Measurements from ENCODE around the gene MYOT.
"Not testable (repeated sequence)": the region's sequence is repeated elsewhere in the genome, so short reads cannot be mapped to it uniquely, and the experiment has no call there.

Gene MYOT, protein sequence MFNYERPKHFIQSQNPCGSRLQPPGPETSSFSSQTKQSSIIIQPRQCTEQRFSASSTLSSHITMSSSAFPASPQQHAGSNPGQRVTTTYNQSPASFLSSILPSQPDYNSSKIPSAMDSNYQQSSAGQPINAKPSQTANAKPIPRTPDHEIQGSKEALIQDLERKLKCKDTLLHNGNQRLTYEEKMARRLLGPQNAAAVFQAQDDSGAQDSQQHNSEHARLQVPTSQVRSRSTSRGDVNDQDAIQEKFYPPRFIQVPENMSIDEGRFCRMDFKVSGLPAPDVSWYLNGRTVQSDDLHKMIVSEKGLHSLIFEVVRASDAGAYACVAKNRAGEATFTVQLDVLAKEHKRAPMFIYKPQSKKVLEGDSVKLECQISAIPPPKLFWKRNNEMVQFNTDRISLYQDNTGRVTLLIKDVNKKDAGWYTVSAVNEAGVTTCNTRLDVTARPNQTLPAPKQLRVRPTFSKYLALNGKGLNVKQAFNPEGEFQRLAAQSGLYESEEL
- 0 reads per million in 4 donors for total RNA-seq

DNA sequence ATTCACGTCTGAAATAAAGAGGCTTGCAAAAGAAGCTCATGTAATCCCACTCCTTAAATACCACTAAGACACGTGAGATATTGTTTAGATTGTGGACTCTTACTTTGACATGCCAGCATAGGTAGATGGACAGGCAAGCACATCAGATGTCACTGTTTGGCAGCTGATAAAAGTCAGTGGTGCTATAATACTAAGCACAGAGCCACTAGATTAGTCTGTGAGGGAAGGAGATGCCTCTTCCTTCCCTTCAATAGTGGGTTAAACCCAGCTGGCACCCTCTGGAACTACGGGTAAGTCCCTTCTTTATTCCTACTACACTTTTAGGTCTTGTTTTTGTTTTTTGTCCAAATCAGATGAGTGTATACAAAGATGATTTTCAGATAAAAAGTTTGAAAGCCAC is at the start of gene MYOT:
Gene MYOT (plus strand): TSS at position 197 of the 400 bp plus-strand sequence. CDS start 2,792 bp downstream, outside the sequence.
- DNase-seq = no peak

DNA sequence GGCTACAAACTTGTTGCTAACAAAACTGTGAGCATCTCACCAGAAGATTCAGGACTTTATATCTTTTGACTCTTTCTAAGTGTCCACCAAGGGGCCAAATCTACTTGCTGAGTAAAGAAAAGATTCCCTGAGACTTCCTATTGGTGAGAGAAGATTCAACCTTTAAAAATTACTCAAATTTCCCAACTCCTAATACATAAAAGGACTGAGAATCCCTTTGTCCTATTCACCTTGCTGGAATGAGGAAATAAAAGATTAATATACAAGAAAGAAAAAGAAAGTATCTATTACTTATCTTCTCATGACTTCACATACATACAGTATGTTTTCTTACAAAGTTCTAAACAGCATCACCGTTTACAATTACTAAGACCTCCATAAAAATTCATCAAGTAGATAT is 47.9 kb upstream of the MYOT start:
- no peak for DNase-seq

DNA sequence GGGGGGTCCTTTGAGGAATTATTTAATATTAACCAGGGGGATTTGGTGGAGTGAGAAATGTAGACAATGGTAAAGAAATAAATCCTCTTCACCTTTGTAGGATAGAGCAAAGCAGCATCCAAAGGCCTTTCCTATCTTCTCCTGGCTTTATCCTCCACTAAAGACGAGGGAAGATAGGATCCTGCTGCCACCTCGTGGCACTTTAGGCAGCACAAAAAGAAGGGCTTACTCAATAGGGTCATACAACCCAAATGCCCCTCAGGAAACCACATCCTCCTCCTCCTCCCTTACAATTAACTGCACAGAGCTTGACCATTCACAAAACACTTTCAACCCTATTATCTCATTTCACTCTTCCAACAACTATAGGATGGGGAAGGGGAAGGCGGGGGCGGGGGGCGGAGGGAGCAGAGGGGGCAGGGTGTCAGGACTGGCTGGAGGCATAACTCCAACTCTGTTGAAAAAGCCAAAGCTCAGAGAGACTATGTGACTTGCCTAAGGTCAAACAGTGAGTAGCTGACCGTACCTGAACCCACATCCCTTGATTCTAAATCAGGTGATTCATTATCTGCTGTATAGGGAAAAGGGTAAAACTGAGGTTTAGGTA is 45.4 kb upstream of the MYOT start:
- no peak for DNase-seq

DNA sequence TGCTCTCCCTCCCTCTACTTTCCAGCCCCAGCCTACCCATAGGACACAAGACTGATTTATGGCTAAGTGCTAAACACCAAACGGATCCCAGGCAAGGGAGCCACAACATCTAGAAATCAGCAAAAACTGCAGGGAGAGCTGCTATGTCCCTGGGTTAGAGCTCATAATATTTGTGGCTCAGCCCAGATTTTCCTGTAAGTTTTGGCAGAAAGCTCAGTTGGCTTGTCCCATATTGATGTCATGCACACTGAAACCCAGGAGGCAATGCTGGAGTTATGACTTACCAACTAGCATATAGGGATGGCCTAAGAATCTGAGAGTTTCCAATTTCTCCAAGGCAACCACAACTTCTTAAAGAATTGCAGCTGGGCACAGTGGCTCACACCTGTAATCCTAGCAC is 44.7 kb upstream of the MYOT start:
- no peak for DNase-seq

DNA sequence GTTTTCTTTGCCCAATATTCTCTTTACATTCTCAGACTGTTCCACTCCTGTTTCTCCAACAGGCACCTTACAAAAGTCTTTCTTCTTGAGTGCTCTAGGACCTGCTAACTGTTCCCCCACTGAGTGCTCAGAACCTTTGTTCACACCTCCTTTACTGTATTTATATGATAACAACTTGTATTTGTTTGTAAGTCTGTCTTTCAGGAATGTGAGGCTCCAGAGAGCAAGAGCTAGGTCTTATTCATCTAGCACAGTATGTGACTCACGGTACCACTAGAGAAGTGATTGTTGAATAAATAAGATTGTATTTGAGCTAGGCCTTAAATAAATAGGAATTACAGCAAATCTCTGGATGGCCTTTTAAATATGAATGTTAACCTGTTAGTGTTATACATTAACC is 42.5 kb upstream of the MYOT start:
- DNase-seq = no peak

DNA sequence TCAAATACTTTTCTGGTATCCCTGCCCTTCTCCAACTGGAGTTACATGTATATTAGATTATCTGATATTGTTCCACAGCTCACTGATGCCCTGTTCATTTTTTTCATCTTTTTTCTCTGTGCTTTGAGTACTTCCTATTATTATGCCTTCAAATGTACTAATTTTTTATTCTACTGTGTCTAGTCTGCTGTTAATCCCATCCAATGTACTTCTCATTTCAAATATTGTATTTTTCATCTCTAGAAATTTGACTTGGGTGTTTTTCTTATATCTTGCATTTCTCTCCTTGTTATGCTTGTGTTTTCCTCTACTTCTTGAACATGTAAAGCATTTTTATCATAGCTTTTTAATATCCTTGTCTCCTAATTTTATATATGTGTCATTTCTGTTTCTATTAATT is 41.6 kb upstream of the MYOT start:
- DNase-seq = no peak

DNA sequence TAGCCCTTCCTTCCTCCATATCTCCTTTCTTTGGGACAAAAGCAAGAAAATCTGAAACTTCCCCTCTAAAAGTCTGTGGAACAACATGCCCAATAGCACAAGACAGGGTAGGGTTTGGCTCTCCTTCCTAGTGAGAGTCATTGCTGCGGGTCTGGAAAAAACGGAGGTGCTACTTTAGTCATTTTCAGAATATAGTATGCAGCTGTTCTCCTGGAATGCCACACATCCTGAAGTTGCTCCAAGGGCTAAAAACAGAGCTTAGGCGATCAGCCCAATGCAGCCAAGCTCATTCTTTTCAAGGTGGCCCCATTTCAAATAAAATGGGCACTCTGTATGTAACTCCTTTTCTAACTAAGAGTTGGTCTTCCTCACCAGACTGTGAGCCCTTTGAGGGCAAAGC is 39.5 kb upstream of the MYOT start:
- no peak for DNase-seq

DNA sequence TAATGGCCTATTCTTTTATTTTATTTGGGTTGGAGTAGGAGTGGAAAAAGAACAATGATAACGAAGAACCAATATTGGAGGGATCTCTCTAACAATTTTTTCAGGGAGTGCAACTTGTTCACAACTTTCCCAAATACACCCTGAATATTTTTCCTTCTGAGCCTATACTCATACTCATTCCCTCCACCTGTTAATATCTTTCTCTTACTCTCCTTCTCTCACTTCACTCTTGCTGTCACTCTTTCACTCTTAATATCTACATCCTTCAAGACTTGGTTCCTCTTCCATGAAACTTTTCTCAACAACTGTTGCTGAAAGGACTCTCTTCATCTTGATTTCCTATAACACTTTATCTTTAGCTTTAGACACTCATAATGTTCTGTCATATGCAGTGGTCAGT is 39.0 kb upstream of the MYOT start:
- no peak for DNase-seq

DNA sequence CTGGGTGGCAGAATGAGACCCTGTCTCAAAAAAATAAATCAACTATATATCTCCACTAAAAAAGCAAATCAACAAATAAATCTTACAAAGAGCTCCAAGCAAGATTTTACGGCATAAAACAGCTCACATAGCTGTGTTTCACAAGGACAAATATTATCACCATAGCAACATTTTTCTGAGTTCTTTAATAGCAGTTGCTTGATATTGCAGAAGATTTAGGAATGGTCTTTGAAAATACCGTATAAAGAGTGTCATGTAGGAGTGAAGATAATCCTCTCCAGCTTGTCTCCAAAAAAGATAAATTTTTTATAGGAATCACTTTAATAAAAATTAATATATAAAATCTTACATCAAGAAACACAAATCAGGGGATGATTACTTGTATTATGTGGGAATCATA is 36.6 kb upstream of the MYOT start:
- DNase-seq = no peak

DNA sequence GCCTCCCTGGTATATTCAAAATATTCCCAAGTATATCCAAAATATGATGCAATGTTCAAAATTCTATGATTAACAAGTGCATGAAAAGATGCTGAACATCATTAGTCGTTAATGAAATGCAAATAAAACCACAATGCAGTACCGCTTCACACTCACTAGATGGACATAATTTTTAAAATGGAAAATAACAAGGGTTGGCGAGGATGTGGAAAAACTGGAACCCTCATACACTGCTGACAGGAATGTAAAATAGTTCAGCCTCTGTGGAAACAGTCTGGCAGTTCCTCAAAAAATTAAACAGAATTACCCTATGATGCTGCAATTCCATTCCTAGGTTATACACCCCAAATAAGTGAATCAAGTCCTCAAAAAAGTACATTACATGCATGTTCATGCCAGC is 36.1 kb upstream of the MYOT start:
- DNase-seq = no peak

DNA sequence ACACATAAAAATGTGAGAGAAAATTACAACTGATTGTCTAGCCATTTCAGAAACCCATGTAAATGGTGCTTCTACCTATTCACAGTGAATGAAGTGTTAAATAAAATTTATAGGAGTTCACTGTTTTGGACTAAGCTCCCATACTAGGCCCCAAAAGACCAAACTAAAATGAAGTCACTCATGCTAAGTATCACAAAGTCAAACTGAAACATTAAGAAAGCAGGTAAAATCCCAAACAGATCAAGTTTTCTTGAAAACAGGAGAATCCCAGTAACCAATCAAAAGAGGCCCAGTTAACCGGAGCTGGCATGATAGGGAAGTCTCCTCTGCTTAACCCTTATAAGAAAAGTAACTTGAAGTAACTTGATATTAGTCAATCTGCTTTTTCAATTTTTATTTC is 35.2 kb upstream of the MYOT start:
- no peak for DNase-seq

DNA sequence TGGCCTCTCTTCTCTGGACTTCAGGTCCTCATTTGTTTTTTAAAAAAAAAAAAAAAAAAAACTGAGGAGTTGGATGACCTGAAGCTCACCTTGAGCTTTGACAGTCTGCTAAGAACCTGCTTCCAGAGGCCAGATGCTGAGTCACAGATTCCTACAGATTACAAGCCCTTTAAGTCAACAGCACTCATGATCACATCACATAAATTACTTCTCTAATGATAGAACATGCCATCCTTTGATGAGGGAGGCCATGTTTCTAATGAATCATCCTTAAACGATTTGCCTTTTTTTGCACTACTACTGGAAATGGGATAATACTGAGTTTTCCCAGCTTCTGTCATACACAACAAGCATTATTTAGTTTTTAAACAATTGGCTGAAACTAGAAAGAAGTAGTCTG is 34.2 kb upstream of the MYOT start:
- no peak for DNase-seq

DNA sequence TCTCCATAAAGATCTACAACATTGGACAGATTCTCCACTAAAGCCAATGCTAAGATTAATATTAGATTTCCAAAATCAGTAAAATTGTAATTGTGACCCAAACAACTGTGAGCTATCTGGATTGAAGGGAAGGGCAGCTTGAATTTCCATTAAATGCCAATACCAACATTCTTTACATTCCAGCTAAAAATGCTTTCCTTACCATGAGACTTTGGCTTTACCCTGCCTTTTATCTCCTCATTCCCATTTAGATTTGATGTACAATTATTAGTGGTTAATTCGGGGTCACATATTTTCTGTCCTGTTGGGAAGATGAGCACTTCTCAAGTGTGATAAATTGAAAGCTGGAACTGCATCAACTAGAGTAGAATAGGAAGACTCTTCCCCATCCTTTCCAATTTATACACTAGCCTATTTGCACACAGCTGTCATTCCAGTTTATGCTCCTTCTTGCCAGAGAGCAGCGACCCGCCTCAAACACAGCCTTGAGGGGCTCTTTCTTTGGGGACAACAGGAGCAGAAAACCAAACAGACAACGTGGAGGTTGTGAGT is 33.1 kb upstream of the MYOT start:
- no peak for DNase-seq

DNA sequence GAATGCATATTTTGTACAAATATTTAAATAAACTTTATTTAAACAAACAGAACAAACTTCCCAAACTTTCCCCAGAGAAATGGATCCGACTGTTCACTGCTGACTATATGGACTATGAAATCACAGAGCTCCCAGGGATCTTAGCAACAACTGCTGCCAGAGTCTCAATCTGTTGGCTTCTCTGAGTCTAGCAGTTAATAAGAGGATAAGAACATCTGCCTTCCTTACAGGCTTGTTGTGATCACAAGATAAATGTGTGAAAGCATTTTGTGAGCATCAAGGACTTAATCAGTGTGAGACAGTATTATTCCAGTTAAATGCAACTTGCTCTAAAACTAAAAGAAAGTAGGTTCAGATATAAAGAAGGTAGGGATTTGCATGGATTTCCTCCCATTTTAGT is 31.4 kb upstream of the MYOT start:
- no peak for DNase-seq

DNA sequence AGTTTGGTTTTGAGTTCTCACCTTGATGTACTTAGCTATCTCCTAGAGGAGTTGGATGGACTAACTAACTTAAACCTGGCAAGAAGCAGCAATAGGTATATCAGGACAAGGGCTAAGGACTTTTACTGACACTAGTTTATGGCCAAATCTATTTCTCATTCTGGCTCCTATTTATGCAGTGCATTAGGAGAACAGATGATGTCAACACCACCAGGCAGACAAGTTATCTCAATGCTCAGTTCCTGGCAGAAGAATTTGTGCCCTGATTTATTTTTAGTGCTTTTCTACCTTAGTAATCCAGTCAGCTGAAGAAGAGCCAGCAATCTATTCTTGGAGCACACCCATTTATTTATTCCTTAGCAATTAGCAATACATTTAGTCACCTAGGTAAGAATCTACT is 30.7 kb upstream of the MYOT start:
- DNase-seq = no peak

DNA sequence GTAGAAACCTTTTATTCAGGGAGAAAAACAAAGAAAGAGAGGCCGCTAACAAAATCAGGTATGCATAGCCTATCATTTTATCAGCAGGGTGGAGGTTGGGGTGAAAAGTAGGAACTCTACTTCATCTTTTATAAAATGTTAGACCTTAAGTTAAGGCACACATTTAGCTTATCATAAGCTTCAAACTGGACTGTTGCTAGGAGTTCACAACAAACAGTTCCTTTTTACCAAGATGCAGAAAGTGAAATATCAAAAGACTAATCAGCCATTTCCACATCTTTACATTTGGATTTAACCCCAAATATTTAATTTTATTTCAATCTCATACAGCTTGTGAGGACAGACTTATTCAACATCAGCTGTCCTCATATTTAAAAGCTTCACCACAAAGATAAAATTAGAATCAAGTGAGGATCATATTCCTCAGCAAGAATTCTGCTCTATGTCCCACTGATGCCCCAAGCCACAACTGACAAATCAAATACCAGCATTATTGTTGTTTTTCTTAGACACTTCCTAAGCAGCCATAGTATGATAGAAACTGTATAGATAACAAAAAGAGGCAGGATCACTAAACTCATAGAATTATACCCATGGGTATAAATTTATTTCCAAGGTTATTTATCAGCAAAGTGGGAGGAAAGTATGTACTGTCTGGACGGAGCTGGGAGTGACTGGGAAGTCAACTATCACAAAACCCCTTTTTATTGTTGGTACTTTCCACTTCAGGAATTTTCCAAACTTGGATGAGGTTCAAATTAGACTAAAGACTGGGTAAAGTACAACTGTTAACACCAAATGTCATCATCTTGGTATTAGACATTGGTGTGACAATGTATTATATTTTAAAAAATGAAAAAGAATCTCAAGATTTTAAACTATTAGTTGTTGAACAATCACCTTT is 29.9 kb upstream of the MYOT start:
- no peak for DNase-seq

DNA sequence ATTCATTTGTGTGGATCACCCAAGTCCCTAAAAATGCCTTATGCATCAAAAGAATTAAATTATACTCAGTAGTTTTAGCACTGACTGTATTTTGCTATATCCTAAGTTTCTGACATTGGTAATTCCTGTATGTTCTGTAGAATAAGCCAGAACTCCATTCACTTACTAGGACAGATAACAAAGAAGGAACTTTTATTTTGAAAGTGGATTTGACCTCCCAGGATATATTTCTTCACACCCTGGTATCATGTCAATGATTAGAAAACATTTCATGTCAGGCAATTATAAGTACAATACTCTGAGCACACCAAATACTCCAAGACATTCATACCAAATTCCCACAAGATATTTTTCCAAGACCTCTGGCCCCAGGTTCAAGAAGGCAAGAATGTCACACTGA is 28.7 kb upstream of the MYOT start:
- DNase-seq = no peak

DNA sequence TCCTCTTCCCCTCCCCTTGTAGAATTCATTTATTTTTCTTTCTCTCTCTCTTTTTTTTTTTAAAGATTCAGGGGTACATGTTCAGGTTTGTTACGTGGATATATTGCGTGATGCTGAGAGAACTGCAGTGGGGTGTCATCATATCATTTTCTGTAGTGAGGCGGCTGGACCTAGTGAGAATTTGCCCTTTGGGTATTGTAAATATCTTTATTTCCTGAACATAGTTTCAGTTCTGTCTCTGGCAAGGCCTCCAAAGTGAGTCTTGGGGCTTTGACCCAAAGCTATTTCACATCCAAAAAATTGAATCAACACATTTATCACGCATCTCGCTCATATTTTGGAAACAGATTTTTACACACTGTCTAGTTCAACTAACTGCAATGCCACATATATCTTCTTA is 25.4 kb upstream of the MYOT start:
- no peak for DNase-seq

DNA sequence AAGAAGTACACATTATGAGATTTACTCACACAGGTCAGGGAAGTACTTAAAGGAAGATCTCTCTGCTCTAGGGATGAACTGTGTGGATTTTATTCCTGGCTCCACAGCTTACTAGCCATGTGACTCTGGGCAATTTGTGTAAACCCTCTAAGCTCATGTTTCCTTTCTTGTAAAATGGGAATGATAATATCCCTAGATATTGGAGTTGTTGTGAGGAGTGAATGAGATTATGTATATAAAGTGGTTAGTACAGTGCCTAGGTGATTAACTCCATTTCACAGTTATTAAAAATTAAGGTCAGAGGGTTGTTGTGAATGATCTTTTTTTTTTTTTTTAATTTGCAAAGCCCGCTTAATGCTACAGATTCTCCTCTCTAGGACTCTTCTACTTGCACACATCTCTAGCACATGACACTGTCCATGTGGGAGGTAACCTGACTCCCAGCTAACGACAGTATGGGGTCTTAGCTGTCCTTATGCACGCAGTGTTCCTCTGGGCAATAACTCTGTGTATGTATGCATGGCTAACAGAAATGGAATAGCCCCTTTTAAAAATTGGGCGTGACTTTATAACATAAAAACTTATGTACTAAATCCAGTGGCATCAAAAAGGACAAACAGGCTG is 23.9 kb upstream of the MYOT start:
- DNase-seq = no peak

DNA sequence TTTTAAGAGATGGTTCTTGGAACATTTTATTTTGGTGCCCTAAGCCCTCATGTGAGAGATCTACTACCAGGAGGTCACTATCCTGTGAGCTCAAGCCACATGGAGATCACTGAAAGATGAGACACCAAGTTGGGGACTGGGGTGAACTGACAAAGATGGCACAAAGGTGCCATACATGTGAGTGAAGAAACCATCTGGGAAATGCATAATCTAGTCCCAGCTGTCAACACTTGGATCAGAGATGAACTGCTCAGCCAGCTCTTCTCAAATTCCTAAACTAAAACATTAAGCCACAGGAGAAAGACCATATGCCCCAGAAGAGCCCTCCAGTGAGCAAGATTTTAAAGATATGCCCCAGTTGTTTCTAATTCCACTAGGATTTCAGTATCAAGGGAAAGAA is 22.2 kb upstream of the MYOT start:
- DNase-seq = no peak

DNA sequence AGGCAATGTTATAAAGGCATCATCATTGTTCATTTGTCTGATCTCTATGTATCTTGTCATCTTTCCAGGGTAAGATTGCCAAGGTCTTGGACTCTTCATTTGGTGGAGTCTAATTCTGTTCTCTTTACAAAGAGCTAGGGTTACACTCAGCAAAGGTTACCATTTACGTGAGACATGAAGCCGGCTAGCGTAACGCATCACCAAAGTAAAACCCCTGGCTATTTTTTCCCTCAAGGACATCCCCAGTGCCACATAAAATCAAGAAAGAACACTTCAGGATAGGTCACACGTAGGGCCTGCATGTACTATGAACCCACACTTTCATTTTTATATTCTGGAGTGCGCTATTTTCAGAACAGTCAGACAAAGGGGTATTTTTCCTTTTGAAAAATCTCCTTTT is 20.0 kb upstream of the MYOT start:
- DNase-seq = no peak

DNA sequence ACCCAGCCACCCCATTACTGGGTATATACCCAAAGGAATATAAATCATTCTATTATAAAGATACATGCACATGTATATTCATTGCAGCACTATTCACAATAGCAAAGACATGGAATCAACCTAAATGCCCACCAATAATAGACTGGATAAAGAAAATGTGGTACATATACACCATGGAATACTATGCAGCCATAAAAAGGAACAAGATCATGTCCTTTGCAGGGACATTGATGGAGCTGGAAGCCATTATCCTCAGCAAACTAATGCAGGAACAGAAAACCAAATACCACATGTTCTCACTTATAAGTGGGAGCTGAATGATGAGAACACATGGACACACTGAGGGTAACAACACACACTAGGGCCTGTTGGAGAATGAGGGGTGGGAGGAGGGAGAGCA is 14.5 kb upstream of the MYOT start:
- DNase-seq = not testable (repeated sequence)

DNA sequence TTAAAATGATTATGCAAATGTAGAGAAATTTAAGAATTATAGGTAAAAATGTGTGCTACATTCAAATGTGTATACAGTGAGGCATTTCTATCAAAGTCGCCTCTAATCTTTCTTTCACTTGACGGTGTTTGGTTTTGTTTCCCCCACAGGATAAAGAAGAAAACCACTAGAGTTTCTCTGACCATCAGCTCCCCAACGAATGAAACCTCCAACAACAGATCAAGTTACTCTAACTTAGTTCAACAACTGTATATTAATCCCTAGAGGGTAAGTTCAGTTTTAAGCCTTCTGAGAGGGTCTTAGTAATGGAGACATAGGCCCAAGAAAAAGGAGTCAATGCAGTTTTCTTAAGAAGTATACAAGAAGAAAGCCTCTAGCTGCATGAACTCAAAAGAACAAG is 11.5 kb upstream of the MYOT start:
- DNase-seq = no peak
